ENCODE results near the gene RPA1. TPM values are rescaled to one million over a fixed set of nuclear protein-coding genes. Genes with fewer than 3 reads are reported as not detected.
"Not testable (repeated sequence)": the region's sequence is repeated elsewhere in the genome, so short reads cannot be mapped to it uniquely, and the experiment has no call there.

The RPA1 gene
- total RNA-seq, 1 experiment from 2014 or later: 69.1 TPM

GRCh38 chr17:1797323-1797722, 32.5 kb upstream of the RPA1 start:
- POLR2A ChIA-PET (ENCODE audit: unreplicated experiment): no interaction called here
- no peaks in the 10 kb centered on the region for H3F3A ChIP-seq (ENCODE audit: low read length, unreplicated experiment)
- intact Hi-C loops (cut with micrococcal nuclease): no loop called here
- H3K4me1 ChIP-seq (ENCODE audit: insufficient read depth, low read length): no peaks in the 10 kb centered on the region
- H3K9me2 ChIP-seq (replicated peaks; ENCODE audit: low read length): no peaks in the 10 kb centered on the region
- no peaks in the 10 kb centered on the region for H3K79me2 ChIP-seq (ENCODE audit: low read length)
- no peak overlapping the region for H3K4me2 ChIP-seq (ENCODE audit: low read length)
- H4K20me1 ChIP-seq (ENCODE audit: low read length): no peaks in the 10 kb centered on the region
- BruUV-seq (replicated peaks): no TSS peak
- H3K27me3 ChIP-seq (ENCODE audit: low read length): no peaks in the 10 kb centered on the region
- CTCF ChIA-PET: no interaction called here
- H3K4me3 ChIP-seq (ENCODE audit: low read length): no peak overlapping the region
- ATAC-seq (no peak), DNase-seq (no peak)
- H2AFZ ChIP-seq (ENCODE audit: low read length): no peak overlapping the region
- no peaks in the 10 kb centered on the region for H3K36me3 ChIP-seq (ENCODE audit: low read depth, low read length)
- H3K9ac ChIP-seq (ENCODE audit: low read length): no peak overlapping the region
- TF ChIP-seq CTCF (conservative IDR thresholded peaks at IDR 0.05; ENCODE audit: low read depth, low read length): no peak
- TF ChIP-seq EZH2phosphoT487 (IDR thresholded peaks at IDR 0.05; ENCODE audit: borderline replicate concordance, low read length): no peak
- TF ChIP-seq EZH2 (IDR thresholded peaks at IDR 0.05; ENCODE audit: low read length, unreplicated experiment): no peak
- H3K27ac ChIP-seq (ENCODE audit: low read length): no peak overlapping the region
- no peaks in the 10 kb centered on the region for H3K9me3 ChIP-seq (ENCODE audit: low read length)

- H2AFZ ChIP-seq (ENCODE audit: low read length); H3K79me2 ChIP-seq (ENCODE audit: low read length); H3F3A ChIP-seq (ENCODE audit: low read length, unreplicated experiment); H3K27ac ChIP-seq (ENCODE audit: low read length); H3K36me3 ChIP-seq (ENCODE audit: low read depth, low read length); H3K9ac ChIP-seq (ENCODE audit: low read length); ATAC-seq; intact Hi-C loops (cut with micrococcal nuclease); CTCF ChIA-PET; H3K27me3 ChIP-seq (ENCODE audit: low read length); H3K9me2 ChIP-seq (replicated peaks; ENCODE audit: low read length); H3K4me1 ChIP-seq (ENCODE audit: insufficient read depth, low read length); DNase-seq; H3K4me3 ChIP-seq (ENCODE audit: low read length); POLR2A ChIA-PET (ENCODE audit: unreplicated experiment); H3K9me3 ChIP-seq (ENCODE audit: low read length); H4K20me1 ChIP-seq (ENCODE audit: low read length); BruUV-seq (replicated peaks); H3K4me2 ChIP-seq (ENCODE audit: low read length): not testable (repeated sequence)
Observed at GRCh38 chr17:1797846-1798245, 32.0 kb upstream of the RPA1 start.

- DNase-seq (no peak), ATAC-seq (no peak)
- H2AFZ ChIP-seq (ENCODE audit: low read length): no peak overlapping the region
- H3K4me1 ChIP-seq (ENCODE audit: insufficient read depth, low read length): no peaks in the 10 kb centered on the region
- ChIA-PET POLR2A (ENCODE audit: unreplicated experiment) (no interaction called here), CTCF (no interaction called here)
- no peaks in the 10 kb centered on the region for H3F3A ChIP-seq (ENCODE audit: low read length, unreplicated experiment)
- H3K4me2 ChIP-seq (ENCODE audit: low read length): no peak overlapping the region
- no peaks in the 10 kb centered on the region for H3K9me3 ChIP-seq (ENCODE audit: low read length)
- no peaks in the 10 kb centered on the region for H4K20me1 ChIP-seq (ENCODE audit: low read length)
- no peak for TF ChIP-seq CTCF (conservative IDR thresholded peaks at IDR 0.05; ENCODE audit: low read depth, low read length)
- no peak for TF ChIP-seq EZH2 (IDR thresholded peaks at IDR 0.05; ENCODE audit: low read length, unreplicated experiment)
- TF ChIP-seq EZH2phosphoT487 (IDR thresholded peaks at IDR 0.05; ENCODE audit: borderline replicate concordance, low read length): no peak
- H3K27ac ChIP-seq (ENCODE audit: low read length): no peak overlapping the region
- no peak overlapping the region for H3K9ac ChIP-seq (ENCODE audit: low read length)
- no peak overlapping the region for H3K4me3 ChIP-seq (ENCODE audit: low read length)
- BruUV-seq (replicated peaks): no TSS peak
- no peaks in the 10 kb centered on the region for H3K79me2 ChIP-seq (ENCODE audit: low read length)
- intact Hi-C loops (cut with micrococcal nuclease): no loop called here
- H3K27me3 ChIP-seq (ENCODE audit: low read length): no peaks in the 10 kb centered on the region
- H3K36me3 ChIP-seq (ENCODE audit: low read depth, low read length): no peaks in the 10 kb centered on the region
- H3K9me2 ChIP-seq (replicated peaks; ENCODE audit: low read length): no peaks in the 10 kb centered on the region
Observed at GRCh38 chr17:1800240-1800639, 29.6 kb upstream of the RPA1 start.

Data from PC-3 (cell line).